ENCODE results near the gene C5. TPM values are rescaled to one million over a fixed set of nuclear protein-coding genes. Genes with fewer than 3 reads are reported as not detected.

The C5 gene
- total RNA-seq, 1 donor from 2014 or later = 1.2 TPM

DNA sequence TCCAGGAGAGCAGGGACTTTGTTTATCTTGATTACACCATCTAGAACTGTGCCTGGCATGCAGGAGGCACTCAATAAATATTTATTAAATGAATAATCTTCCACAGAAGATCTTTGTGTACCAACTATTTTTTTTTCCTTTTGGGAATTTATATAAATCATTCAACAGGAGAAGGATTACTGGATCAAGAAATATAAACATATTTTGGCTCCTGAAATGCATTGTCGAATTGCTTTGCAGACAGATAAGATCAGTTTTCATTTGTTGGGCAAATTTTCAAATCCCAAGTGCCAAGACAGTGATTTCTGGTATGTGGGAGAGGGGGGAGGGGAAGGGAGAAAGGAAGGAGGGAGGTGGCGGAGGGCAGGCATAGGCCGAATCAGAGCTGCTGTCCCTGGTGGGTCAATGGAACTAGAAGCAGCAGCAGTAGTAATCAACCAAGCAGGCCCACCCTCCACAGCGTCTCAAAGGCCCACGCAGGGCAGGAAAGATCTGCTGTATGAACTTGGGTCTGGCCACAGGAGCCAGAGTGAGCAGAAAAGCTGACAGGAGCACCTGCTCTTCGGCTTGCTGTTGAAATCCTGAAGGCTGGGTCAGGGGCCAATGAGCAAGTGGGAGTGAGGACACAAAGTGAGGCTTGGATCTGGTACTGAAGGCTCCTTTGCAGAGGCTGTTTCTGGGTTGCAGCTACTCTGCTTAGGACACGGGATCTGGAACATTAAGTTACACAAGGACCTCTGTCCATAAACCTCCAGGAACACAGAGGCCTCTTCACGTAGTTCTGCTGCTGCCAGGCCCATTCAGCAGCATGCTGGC, 107.7 kb downstream of the C5 start:
- Mint-ChIP-seq H3K36me3 (ENCODE audit: low read depth) (no peaks in the 10 kb centered on the region), H3K27me3 (ENCODE audit: insufficient read depth) (peaks cover 3% of the 10 kb centered on the region), H3K4me3 (no peak overlapping the region), H3K27ac (no peak overlapping the region), H3K4me1 (ENCODE audit: low read depth) (peaks cover 8% of the 10 kb centered on the region), H3K9me3 (no peaks in the 10 kb centered on the region)
- intact Hi-C loops (cut with micrococcal nuclease) = no loop called here
- no peak for DNase-seq (ENCODE audit: low spot score)

DNA sequence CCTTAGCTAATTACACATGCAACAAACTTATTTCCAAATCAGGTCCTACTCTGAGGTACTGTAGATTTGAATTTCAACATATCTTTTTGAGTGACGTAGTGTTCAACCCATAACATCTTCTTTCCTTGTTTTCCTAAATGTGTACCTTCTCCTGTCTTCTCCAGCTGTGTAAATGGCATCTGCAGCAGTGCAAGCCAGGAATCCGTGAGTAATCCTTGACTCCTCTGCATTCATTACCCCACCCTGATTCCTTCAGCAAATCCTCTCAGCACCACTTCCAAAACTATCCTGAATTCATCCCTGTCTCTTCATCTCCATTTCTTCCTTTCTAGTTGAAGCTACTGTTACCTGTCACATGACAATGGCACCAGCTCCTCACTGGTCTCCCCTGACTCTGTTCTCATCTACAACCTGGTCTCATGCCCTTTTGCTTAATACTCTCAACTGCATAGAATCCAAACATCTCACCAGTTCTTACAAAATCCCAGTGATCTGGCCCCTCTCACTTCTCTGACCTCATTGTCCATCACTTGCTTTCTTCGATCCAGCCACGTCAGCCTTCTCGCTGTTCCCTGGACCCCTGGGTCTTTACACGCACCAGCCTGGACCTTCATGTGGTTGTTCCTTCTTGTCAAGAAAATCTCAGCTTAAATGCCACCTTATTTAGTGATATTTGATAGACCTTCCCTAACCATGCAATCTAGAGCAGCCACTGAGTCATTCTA, 108.9 kb downstream of the C5 start:
- no peaks in the 10 kb centered on the region for H3K9me3 Mint-ChIP-seq
- peaks cover 3% of the 10 kb centered on the region for H3K27me3 Mint-ChIP-seq (ENCODE audit: insufficient read depth)
- intact Hi-C loops (cut with micrococcal nuclease) = no loop called here
- no peak for DNase-seq (ENCODE audit: low spot score)
- H3K36me3 Mint-ChIP-seq (ENCODE audit: low read depth) = no peaks in the 10 kb centered on the region
- H3K4me1 Mint-ChIP-seq (ENCODE audit: low read depth) = peaks cover 16% of the 10 kb centered on the region
- no peak overlapping the region for H3K4me3 Mint-ChIP-seq
- H3K27ac Mint-ChIP-seq = no peak overlapping the region

DNA sequence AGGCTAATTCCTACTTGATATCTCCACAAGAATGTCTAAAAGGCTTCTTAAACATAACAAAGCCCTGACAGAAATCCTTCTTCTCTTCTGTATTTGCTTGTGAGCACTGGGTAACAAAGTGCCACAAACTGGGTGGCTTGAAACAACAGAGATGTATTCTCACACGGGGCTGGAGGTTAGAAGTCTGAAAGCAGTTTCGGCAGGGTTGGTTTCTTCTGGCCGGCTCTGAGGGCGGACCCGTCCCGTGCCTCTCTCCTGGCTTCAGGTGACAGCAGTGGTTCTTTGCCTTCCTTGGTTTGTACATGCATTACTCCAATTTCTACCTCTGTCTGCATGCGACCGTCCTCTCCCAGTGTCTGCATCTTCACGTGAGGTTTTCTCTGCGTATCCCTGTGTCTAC, 109.5 kb downstream of the C5 start:
- no peaks in the 10 kb centered on the region for H3K36me3 Mint-ChIP-seq (ENCODE audit: low read depth)
- H3K4me1 Mint-ChIP-seq (ENCODE audit: low read depth) = peaks cover 17% of the 10 kb centered on the region
- H3K9me3 Mint-ChIP-seq = no peaks in the 10 kb centered on the region
- H3K4me3 Mint-ChIP-seq = no peak overlapping the region
- intact Hi-C loops (cut with micrococcal nuclease) = no loop called here
- no peak for DNase-seq (ENCODE audit: low spot score)
- peaks cover 3% of the 10 kb centered on the region for H3K27me3 Mint-ChIP-seq (ENCODE audit: insufficient read depth)
- H3K27ac Mint-ChIP-seq = no peak overlapping the region

DNA sequence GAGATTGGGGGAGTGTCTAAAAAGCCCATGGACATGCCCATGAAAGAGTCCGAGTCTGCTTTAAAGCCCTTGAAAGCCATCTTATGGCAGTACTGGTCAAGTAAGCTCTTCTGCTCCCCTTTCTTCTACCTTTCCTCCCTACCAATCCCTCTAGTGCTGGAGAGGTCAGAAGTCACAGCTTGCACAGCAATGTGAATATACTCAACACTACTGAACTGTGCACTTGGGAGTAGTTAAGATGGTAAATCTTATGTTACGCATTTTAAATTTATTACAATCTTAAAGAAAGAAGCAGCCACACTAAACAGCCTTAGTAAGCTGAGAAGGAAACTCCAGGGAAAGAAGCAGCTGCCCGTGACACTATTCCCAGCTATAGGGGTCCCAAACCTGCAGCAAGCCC, 111.2 kb downstream of the C5 start:
- no peaks in the 10 kb centered on the region for H3K36me3 Mint-ChIP-seq (ENCODE audit: low read depth)
- DNase-seq (ENCODE audit: low spot score) = no peak
- H3K4me3 Mint-ChIP-seq = no peak overlapping the region
- H3K4me1 Mint-ChIP-seq (ENCODE audit: low read depth) = peaks cover 32% of the 10 kb centered on the region
- no peaks in the 10 kb centered on the region for H3K9me3 Mint-ChIP-seq
- H3K27ac Mint-ChIP-seq = no peak overlapping the region
- intact Hi-C loops (cut with micrococcal nuclease) = no loop called here
- peaks cover 3% of the 10 kb centered on the region for H3K27me3 Mint-ChIP-seq (ENCODE audit: insufficient read depth)

DNA sequence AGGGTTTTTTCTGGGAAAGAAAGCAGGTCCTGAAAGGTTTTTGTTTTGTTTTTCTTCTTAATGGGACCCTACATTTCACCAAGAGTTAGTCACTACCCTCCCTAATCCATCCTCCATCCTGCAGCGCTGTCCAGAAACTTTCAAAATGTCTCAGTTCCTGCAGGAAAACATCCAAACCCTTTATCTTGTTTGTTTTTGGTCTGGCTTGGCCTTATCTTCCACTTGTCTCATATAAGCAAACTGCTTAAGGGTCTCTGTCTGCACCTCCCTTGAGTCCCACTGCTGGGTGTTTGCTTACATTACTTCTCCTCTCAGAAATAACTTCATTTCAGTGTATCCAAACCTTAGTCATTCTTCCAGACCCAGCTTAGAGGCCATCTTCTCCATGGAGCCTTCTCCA, 112.5 kb downstream of the C5 start:
- intact Hi-C loops (cut with micrococcal nuclease) = loop anchor here (2.0 kb wide), 1 partner anchor 69 kb away; no protein-coding TSS in a partner anchor
- H3K9me3 Mint-ChIP-seq = no peaks in the 10 kb centered on the region
- H3K27me3 Mint-ChIP-seq (ENCODE audit: insufficient read depth) = peaks cover 3% of the 10 kb centered on the region
- H3K27ac Mint-ChIP-seq = no peak overlapping the region
- H3K4me1 Mint-ChIP-seq (ENCODE audit: low read depth) = peaks cover 44% of the 10 kb centered on the region
- H3K36me3 Mint-ChIP-seq (ENCODE audit: low read depth) = no peaks in the 10 kb centered on the region
- DNase-seq (ENCODE audit: low spot score) = no peak
- no peak overlapping the region for H3K4me3 Mint-ChIP-seq

DNA sequence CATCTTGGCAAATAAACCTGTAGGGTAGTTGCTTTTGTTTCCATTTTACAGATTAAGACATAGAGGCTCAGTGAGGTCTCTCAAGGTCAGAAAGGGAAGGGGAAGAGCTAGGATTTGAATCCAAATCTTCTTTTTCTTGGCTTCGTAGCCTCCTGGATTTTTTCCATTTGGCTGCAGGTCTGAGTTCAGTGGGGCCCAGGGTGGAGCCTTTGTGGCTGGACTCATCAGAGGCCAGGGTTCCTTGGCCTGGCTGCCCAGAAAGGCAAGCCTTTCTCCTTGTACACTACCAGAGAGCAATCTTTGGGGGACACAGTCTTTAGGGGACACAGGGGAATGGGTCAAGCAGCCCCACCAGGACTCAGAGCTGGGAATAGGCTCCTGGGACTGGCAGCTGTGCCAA, 112.9 kb downstream of the C5 start:
- Mint-ChIP-seq H3K36me3 (ENCODE audit: low read depth) (no peaks in the 10 kb centered on the region), H3K27ac (peak overlapping the region; percentile 90)

DNA sequence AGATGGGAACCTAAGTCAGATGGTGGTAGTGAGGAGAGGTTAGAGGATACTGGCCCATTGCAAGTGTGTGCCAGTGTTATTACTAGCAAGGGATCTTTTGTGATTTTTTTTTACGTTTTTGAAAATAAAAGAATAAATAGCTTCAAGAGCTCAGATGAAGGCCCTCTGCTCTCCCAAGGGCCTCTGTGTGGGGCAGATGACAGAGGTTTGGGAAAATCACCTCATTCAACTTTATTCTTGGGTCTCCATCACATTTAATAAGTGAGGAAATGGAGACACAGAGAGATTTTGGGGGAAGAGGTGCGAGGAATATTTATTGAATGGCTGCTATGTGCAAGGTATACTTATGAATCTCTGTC, 113.3 kb downstream of the C5 start:
- H3K4me3 Mint-ChIP-seq = peak overlapping the region; percentile 59

More for the DNA sequence above, 112.9 kb downstream of the C5 start:
- Mint-ChIP-seq H3K27me3 (ENCODE audit: insufficient read depth) (peaks cover 3% of the 10 kb centered on the region), H3K4me3 (no peak overlapping the region), H3K4me1 (ENCODE audit: low read depth) (peaks cover 49% of the 10 kb centered on the region), H3K9me3 (no peaks in the 10 kb centered on the region)
- intact Hi-C loops (cut with micrococcal nuclease) = loop anchor here (2.0 kb wide), 1 partner anchor 68 kb away; no protein-coding TSS in a partner anchor
- no peak for DNase-seq (ENCODE audit: low spot score)

DNA sequence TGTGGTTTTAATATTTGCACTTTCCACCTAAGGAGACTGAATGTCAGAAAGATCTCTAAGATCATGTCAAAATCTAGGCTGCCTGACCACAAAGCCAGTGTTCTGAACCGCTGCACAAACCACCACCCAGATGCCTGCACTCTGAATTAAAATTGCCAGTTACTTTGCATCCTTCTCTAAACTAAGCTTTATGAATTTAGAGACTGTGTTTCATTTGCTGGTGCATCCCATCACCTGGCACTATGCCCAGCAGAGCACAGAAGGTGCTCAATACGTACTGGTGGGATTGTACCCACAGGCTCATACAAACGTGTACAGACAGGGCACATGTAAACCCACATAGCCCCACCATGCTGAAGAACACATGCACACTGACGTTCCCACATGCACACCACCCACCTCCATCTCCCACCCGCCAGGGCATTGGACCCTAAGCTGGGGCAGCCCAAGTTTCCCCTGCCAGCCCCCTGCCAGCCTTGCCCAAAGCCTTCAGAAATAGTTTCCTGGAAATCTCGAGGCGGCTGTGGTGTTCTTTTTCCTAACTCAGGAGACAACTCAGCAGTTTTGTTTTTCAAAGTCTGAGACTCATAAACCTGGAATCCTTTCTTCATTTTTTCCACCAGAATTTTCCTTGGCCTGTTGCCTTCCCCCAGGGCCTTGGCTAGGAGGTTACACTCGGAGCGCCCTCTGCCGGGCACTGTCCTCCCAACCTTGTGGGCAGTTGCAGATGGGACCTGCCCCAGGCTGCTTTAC, 113.9 kb downstream of the C5 start:
- peak overlapping the region; percentile 59 for H3K4me3 Mint-ChIP-seq
- peak overlapping the region; percentile 90 for H3K27ac Mint-ChIP-seq
- H3K4me1 Mint-ChIP-seq (ENCODE audit: low read depth) = peaks cover 58% of the 10 kb centered on the region
- no peaks in the 10 kb centered on the region for H3K36me3 Mint-ChIP-seq (ENCODE audit: low read depth)
- peak; percentile 77 for DNase-seq (ENCODE audit: low spot score)
- intact Hi-C loops (cut with micrococcal nuclease) = loop anchor here (1.0 to 2.0 kb wide), 5 partner anchors 9 to 180 kb away; no protein-coding TSS in a partner anchor
- no peaks in the 10 kb centered on the region for H3K9me3 Mint-ChIP-seq
- peaks cover 3% of the 10 kb centered on the region for H3K27me3 Mint-ChIP-seq (ENCODE audit: insufficient read depth)

More for the DNA sequence above, 113.3 kb downstream of the C5 start:
- peak overlapping the region; percentile 90 for H3K27ac Mint-ChIP-seq
- peaks cover 53% of the 10 kb centered on the region for H3K4me1 Mint-ChIP-seq (ENCODE audit: low read depth)
- peaks cover 3% of the 10 kb centered on the region for H3K27me3 Mint-ChIP-seq (ENCODE audit: insufficient read depth)
- DNase-seq (ENCODE audit: low spot score) = no peak
- no peaks in the 10 kb centered on the region for H3K9me3 Mint-ChIP-seq
- intact Hi-C loops (cut with micrococcal nuclease) = loop anchor here (1.0 to 2.0 kb wide), 5 partner anchors 9 to 180 kb away; no protein-coding TSS in a partner anchor
- H3K36me3 Mint-ChIP-seq (ENCODE audit: low read depth) = no peaks in the 10 kb centered on the region

DNA sequence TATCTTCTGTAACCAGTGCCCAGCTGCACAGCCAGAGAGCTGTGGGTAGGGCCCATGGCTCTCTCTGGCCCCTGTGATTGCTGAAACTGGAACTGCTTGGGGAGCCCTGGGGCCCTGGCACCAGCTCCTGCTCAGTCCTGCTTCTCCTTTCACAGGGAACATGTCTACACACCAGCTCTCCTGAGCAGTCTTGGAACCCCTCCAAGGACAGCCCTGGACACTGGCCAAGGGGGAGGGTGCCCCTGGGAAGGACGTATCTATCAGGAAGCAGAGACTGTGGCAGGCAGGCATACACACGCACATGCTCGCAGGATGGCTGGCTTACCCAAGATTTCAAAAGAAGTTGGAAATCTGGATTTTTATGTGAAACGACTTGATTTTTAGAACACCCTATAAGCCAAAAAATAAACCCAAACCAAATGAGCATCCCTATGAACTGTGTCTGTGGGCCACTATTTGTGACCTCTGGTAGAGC, 114.7 kb downstream of the C5 start:
- Mint-ChIP-seq H3K4me1 (ENCODE audit: low read depth) (peaks cover 64% of the 10 kb centered on the region), H3K27me3 (ENCODE audit: insufficient read depth) (peaks cover 3% of the 10 kb centered on the region), H3K27ac (peak overlapping the region; percentile 90), H3K9me3 (peaks cover 3% of the 10 kb centered on the region), H3K4me3 (peak overlapping the region; percentile 59), H3K36me3 (ENCODE audit: low read depth) (peaks cover 3% of the 10 kb centered on the region)
- intact Hi-C loops (cut with micrococcal nuclease) = no loop called here
- DNase-seq (ENCODE audit: low spot score) = no peak

DNA sequence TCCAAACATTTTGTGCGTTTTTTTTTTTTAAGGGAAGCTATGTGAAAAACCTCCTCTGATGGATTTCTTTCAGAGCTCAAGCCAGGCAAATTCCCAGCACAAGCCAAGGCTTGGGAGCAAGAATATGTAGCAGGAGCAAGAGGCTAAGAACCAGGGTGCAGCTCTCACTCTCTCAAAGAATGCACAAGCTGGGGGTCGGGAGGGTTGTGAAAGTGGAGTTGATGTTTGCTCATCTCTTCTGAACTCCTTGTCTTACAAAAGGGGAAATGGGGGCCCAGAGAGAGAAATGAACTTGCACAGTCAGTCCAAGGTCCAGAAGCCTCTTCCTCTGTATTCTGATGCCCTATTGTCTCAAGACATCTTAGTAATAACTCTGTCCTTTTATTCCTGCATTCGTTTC, 115.8 kb downstream of the C5 start:
- no peak for DNase-seq (ENCODE audit: low spot score)
- intact Hi-C loops (cut with micrococcal nuclease) = loop anchor here (5.0 kb wide), 1 partner anchor 268 kb away; the partner anchor contains the start of gene RAB14
- Mint-ChIP-seq H3K27me3 (ENCODE audit: insufficient read depth) (no peaks in the 10 kb centered on the region), H3K36me3 (ENCODE audit: low read depth) (peaks cover 3% of the 10 kb centered on the region), H3K9me3 (peaks cover 3% of the 10 kb centered on the region), H3K4me1 (ENCODE audit: low read depth) (peaks cover 76% of the 10 kb centered on the region), H3K4me3 (no peak overlapping the region), H3K27ac (peak overlapping the region; percentile 49)

DNA sequence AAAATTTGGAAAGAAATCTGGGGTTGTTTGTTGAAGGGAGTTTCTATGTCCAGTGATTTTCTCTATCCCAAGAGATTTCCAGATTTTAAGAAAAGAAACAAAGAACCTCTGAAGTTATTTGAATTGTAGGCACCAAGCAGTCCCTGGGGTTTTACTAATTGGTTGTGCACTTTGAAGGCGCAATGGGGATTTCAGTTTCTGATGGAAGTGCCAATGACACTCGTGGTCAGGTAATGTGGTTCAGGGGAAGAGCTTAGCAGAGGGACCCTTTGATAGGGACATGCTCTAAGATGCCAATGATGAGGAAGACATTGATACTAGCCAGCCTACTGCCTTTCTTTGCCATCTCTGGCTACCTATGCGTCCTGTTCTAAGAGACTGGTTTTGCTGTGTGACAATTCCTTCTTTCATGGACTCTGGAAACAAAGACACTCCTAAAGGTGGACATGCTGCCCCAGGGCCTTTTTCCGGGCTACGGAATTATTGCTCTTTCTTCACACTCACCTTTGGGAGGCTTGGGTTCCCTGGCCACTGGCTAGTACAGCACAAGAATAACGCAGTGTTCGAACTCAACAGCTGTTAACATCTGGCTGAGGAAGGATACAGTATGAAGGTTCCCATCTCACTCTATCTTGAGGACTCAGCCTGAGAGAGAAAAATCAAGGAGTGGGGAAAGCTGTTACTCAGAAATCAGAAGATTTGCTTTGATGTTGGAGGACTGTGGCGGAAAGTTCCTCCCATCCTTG, 116.6 kb downstream of the C5 start:
- Mint-ChIP-seq H3K27me3 (ENCODE audit: insufficient read depth) (no peaks in the 10 kb centered on the region), H3K27ac (peak overlapping the region; percentile 61), H3K36me3 (ENCODE audit: low read depth) (peaks cover 3% of the 10 kb centered on the region), H3K9me3 (peaks cover 3% of the 10 kb centered on the region), H3K4me3 (peak overlapping the region; percentile 9), H3K4me1 (ENCODE audit: low read depth) (peaks cover 78% of the 10 kb centered on the region)
- DNase-seq (ENCODE audit: low spot score) = no peak
- intact Hi-C loops (cut with micrococcal nuclease) = loop anchor here (5.0 kb wide), 1 partner anchor 269 kb away; the partner anchor contains the start of gene RAB14

All from activated T-helper 1 cell treated with anti-CD3 and anti-CD28 coated beads, Interleukin-12 subunit alpha, Interleukin-12 subunit beta, Interleukin-2, Interleukin-4 antibody, amounts not matched to agents 30 ng/mL and 10 ng/mL and 1 ng/mL, durations not matched to agents 14 hours and 24 hours and 36 hours (primary cell).